ENCODE data around the gene OR1G1. TPM values are rescaled to one million over a fixed set of nuclear protein-coding genes. Genes with fewer than 3 reads are reported as not detected.
A peak's percentile ranks its signal among the peaks of the same experiment; 100 is the strongest.
"Not testable (repeated sequence)": the region's sequence is repeated elsewhere in the genome, so short reads cannot be mapped to it uniquely, and the experiment has no call there.

OR1G1 gene
- total RNA-seq = not detected
- polyA plus RNA-seq (ENCODE audit: insufficient read length in 6 of 6) = not detected
- long read RNA-seq, donor 1 = 0 reads
- long read RNA-seq, donor 2 = 0 reads
- long read RNA-seq, donor 3 = 0 reads
- long read RNA-seq, donor 4 = 0 reads
- long read RNA-seq, donor 5 = 0 reads
- long read RNA-seq, donor 6 = 0 reads
- long read RNA-seq, donor 7 = 0 reads
- long read RNA-seq, donor 8 = 0 reads
- long read RNA-seq, donor 9 = 0 reads
- long read RNA-seq, donor 10 = 0 reads
- long read RNA-seq, donor 11 = 0 reads
- long read RNA-seq, donor 12 = 0 reads

- Histone ChIP-seq H3K27ac (no peak within 1 kb of the TSS), H3K4me3 (no peak within 1 kb of the TSS), H3K36me3 (no peaks in the 10 kb centered on the region), H3K4me1 (no peaks in the 10 kb centered on the region), H3K9me3 (no peaks in the 10 kb centered on the region), H3K27me3 (peaks cover 0 to 19% of the 10 kb centered on the region in 2 donors)
- DNase-seq = no peak
- TF ChIP-seq CTCF (IDR thresholded peaks at IDR 0.05) = no peak
- intact Hi-C loops (cut with DNase I) = no loop called here
- ATAC-seq = no peak
Observed at GRCh38 chr17:3127451-3127850, at the start of gene OR1G1. Gene OR1G1 (minus strand): TSS chr17:3127551. CDS start chr17:3127551, 0 bp downstream.

GRCh38 chr17:3167574-3167973 is 40.2 kb upstream of the OR1G1 start:
- no peak for TF ChIP-seq CTCF (IDR thresholded peaks at IDR 0.05)
- intact Hi-C loops (cut with DNase I) = no loop called here
- Histone ChIP-seq H3K9me3 (peaks cover 0 to 12% of the 10 kb centered on the region in 2 donors), H3K4me1 (peaks cover 0 to 8% of the 10 kb centered on the region in 2 donors), H3K36me3 (no peaks in the 10 kb centered on the region), H3K27ac (no peak overlapping the region), H3K27me3 (peaks cover 0 to 10% of the 10 kb centered on the region in 2 donors), H3K4me3 (no peak overlapping the region)
- peak in 1 of 4 donors; percentile 1 for DNase-seq
- ATAC-seq = peak; percentile 54

DNA sequence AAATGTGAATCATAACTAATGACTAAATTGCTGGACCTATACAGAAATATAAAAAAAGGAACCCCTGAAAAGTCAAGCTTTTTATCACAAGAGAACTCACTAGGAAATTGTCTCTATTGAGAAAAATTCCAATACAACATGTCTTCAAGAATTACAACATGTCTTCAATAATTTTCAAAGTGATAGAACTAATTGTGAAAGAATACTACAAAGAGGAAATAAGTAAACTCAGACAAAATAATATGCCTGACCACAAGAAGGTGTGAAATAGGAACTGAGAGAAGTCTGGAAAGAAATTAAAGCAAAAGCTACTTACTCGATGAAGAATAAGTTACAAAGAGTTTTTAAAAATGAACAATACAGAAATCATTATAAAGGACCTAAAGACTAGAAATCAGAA is 29.9 kb upstream of the OR1G1 start:
- intact Hi-C loops (cut with DNase I) = no loop called here
- TF ChIP-seq CTCF (IDR thresholded peaks at IDR 0.05) = no peak
- peaks cover 0 to 22% of the 10 kb centered on the region in 2 donors for H3K27me3 ChIP-seq

GRCh38 chr17:3137494-3137893 is 10.1 kb upstream of the OR1G1 start:
- H3K9me3 ChIP-seq; H3K27me3 ChIP-seq; intact Hi-C loops (cut with DNase I); ATAC-seq; H3K4me1 ChIP-seq; H3K4me3 ChIP-seq; DNase-seq; H3K27ac ChIP-seq; H3K36me3 ChIP-seq: not testable (repeated sequence)

More for the DNA sequence above, 29.9 kb upstream of the OR1G1 start:
- H3K9me3 ChIP-seq = no peaks in the 10 kb centered on the region
- no peaks in the 10 kb centered on the region for H3K4me1 ChIP-seq
- no peak overlapping the region for H3K27ac ChIP-seq
- H3K4me3 ChIP-seq = no peak overlapping the region
- H3K36me3 ChIP-seq = no peaks in the 10 kb centered on the region
- DNase-seq (no peak), ATAC-seq (no peak)

- no peak for ATAC-seq
- intact Hi-C loops (cut with DNase I) = no loop called here
- peaks cover 0 to 9% of the 10 kb centered on the region in 2 donors for H3K27me3 ChIP-seq
Observed at GRCh38 chr17:3104322-3104721, 23.0 kb downstream of the OR1G1 start, which contains the start of gene OR1D2. Gene OR1D2 (minus strand): TSS chr17:3104422. CDS start chr17:3092996, 11,426 bp downstream.

More at GRCh38 chr17:3104322-3104721, 23.0 kb downstream of the OR1G1 start, which contains the start of gene OR1D2:
- no peak for DNase-seq
- Histone ChIP-seq H3K36me3 (no peaks in the 10 kb centered on the region), H3K4me1 (no peaks in the 10 kb centered on the region), H3K4me3 (no peak within 1 kb of the TSS), H3K27ac (no peak within 1 kb of the TSS), H3K9me3 (peaks cover 0 to 15% of the 10 kb centered on the region in 2 donors)
- TF ChIP-seq CTCF (IDR thresholded peaks at IDR 0.05) = no peak

Other genes starting within 250 kb of the OR1G1 start
- gene OR1D5, start 63.9 kb downstream of the OR1G1 start, total RNA-seq = not detected
- gene OR1D5, start 63.9 kb downstream of the OR1G1 start, polyA plus RNA-seq (ENCODE audit: insufficient read length in 6 of 6) = not detected
- not detected for gene OR1D2, start 23.1 kb downstream of the OR1G1 start, total RNA-seq
- under 1 TPM in 2 of 6 donors, not detected in 4; 0.03 to 0.04 TPM for gene OR1D2, start 23.1 kb downstream of the OR1G1 start, polyA plus RNA-seq (ENCODE audit: insufficient read length in 6 of 6)
- not detected for gene OR1A2, start 70.0 kb upstream of the OR1G1 start, total RNA-seq
- gene OR1A2, start 70.0 kb upstream of the OR1G1 start, polyA plus RNA-seq (ENCODE audit: insufficient read length in 6 of 6) = not detected
- gene OR1A1, start 80.1 kb upstream of the OR1G1 start, total RNA-seq = not detected
- under 1 TPM in 4 of 6 donors, not detected in 2; 0.07 to 0.18 (median 0.13) TPM for gene OR1A1, start 80.1 kb upstream of the OR1G1 start, polyA plus RNA-seq (ENCODE audit: insufficient read length in 6 of 6)
- gene OR3A1, start 170.8 kb upstream of the OR1G1 start, total RNA-seq = under 1 TPM in 1 of 2 donors, not detected in 1; 0.20 TPM
- under 1 TPM in 2 of 6 donors, not detected in 4; 0.13 to 0.17 TPM for gene OR3A1, start 170.8 kb upstream of the OR1G1 start, polyA plus RNA-seq (ENCODE audit: insufficient read length in 6 of 6)